GM12878 (cell line): Measurements from ENCODE around the gene ENPP4. TPM values are rescaled to one million over a fixed set of nuclear protein-coding genes. Genes with fewer than 3 reads are reported as not detected.

ENCODE experiments used
- ATAC-seq: fragments of 200-7000 bp; cut with Tn5 transposase; 3 replicates; pipeline ENCODE4 v1.9.1; 2020; ENCODE audit warnings: mild to moderate bottlenecking, moderate library complexity
- BruUV-seq: library from RNA; stranded (reverse); fragments of 400-500 nt; replicated peaks from 2 replicates; lab custom pipeline; 2021; lab: Mats Ljungman, UMichigan
- CTCF ChIA-PET: fragments of 300-600 bp; sonication (Branson Sonifier 250); formaldehyde crosslinking; extraction: SDS; loops from one replicate; lab custom pipeline; 2021; ENCODE audit warnings: inconsistent platforms; lab: Yijun Ruan, JAX
- POLR2A ChIA-PET: fragments of 350-600 bp; formaldehyde crosslinking; extraction: SDS; loops from one replicate; lab custom pipeline; 2021; ENCODE audit warnings: inconsistent platforms; lab: Charles Lee
- RAD21 ChIA-PET: fragments of 300-600 bp; sonication (Branson Sonifier 250); formaldehyde crosslinking; loops from one replicate; lab custom pipeline; 2023; ENCODE audit warnings: antibody characterized with exemption; ENCODE audit not compliant: unreplicated experiment; lab: Charles Lee
- SMC1A ChIA-PET: fragments of 300-600 bp; sonication (Branson Sonifier 250); formaldehyde crosslinking; loops from one replicate; lab custom pipeline; 2023; ENCODE audit not compliant: unreplicated experiment, uncharacterized antibody; lab: Charles Lee
- DNase-seq: peaks from one replicate; pipeline ENCODE4 v3.0.0-alpha.2; 2011; ENCODE audit warnings: low read depth, low spot score
- FAIRE-seq: peaks from 3 replicates; lab custom pipeline; 2011; peaks lifted over from hg19 to GRCh38; lab: Jason Lieb, UNC
- H2AFZ ChIP-seq: 2 replicates; pipeline ENCODE4 v1.6.0; 2011; ENCODE audit warnings: low read depth, low read length, control low read depth; ENCODE audit not compliant: control insufficient read depth
- H3K27ac ChIP-seq: 2 replicates; pipeline ENCODE4 v1.5.1; 2011; ENCODE audit warnings: control low read depth; ENCODE audit not compliant: control insufficient read depth, insufficient read depth
- H3K27me3 ChIP-seq, 2 experiments: replicated peaks in 1 of 2; 2 replicates each; pipeline versions ENCODE4 v1.6.0 to v1.6.1; 2011; ENCODE audit warnings: low read length in 1 of 2; ENCODE audit not compliant: control insufficient read depth in 2 of 2, insufficient read depth in 2 of 2
- H3K36me3 ChIP-seq, 2 experiments: 2 replicates each; pipeline ENCODE4 v1.5.1; 2011; ENCODE audit warnings: low read length in 1 of 2; ENCODE audit not compliant: control insufficient read depth in 2 of 2, insufficient read depth in 2 of 2
- H3K4me1 ChIP-seq: 2 replicates; pipeline ENCODE4 v1.6.1; 2011; ENCODE audit warnings: mild to moderate bottlenecking, low read length, moderate library complexity, mixed read lengths; ENCODE audit not compliant: control insufficient read depth, insufficient read depth
- H3K4me2 ChIP-seq: 2 replicates; pipeline ENCODE4 v1.6.0; 2011; ENCODE audit warnings: control low read depth; ENCODE audit not compliant: control insufficient read depth, insufficient read depth
- H3K4me3 ChIP-seq: fragments of 200-600 bp; sonication (generic); 2 replicates; pipeline ENCODE4 v1.5.1; 2016
- H3K79me2 ChIP-seq: 2 replicates; pipeline ENCODE4 v1.6.0; 2011; ENCODE audit warnings: low read length; ENCODE audit not compliant: control insufficient read depth, insufficient read depth
- H3K9ac ChIP-seq: 2 replicates; pipeline ENCODE4 v1.8.0; 2011; ENCODE audit warnings: low read length, control low read depth, mixed read lengths; ENCODE audit not compliant: control insufficient read depth, insufficient read depth
- H3K9me3 ChIP-seq: replicated peaks from 3 replicates; pipeline ENCODE4 v1.5.1; 2011; ENCODE audit warnings: mild to moderate bottlenecking, low read length; ENCODE audit not compliant: control insufficient read depth, insufficient read depth
- H4K20me1 ChIP-seq: 2 replicates; pipeline ENCODE4 v1.6.0; 2011; ENCODE audit not compliant: control insufficient read depth, insufficient read depth
- CREB1 ChIP-seq: IDR thresholded peaks from 2 replicates; pipeline ENCODE4 v1.6.1; 2012; ENCODE audit warnings: low read depth, mild to moderate bottlenecking, inconsistent platforms
- CTCF ChIP-seq, 3 experiments: IDR thresholded peaks in 2 of 3; conservative IDR thresholded peaks in 1 of 3; 2 replicates each; pipeline ENCODE4 v1.5.1; 2011; ENCODE audit warnings: low read depth in 3 of 3, low read length in 3 of 3, mild to moderate bottlenecking in 3 of 3, control low read depth in 2 of 3, moderate library complexity in 2 of 3, inconsistent platforms in 1 of 3, mixed read lengths in 1 of 3; ENCODE audit not compliant: control insufficient read depth in 2 of 3, insufficient read depth in 1 of 3; ENCODE audit errors: extremely low read depth in 1 of 3
- E2F4 ChIP-seq: IDR thresholded peaks from 2 replicates; pipeline ENCODE4 v1.6.1; 2012; ENCODE audit warnings: low read depth, low read length, improper control_type of control experiment
- E4F1 ChIP-seq: fragments of 450-650 bp; IDR thresholded peaks from 2 replicates; pipeline ENCODE4 v1.6.1; 2018; ENCODE audit warnings: borderline replicate concordance, mild to moderate bottlenecking; ENCODE audit not compliant: partially characterized antibody
- ELK1 ChIP-seq: IDR thresholded peaks from 2 replicates; pipeline ENCODE4 v1.6.1; 2012; ENCODE audit warnings: low read depth, low read length, improper control_type of control experiment
- ESRRA ChIP-seq: IDR thresholded peaks from 2 replicates; pipeline ENCODE4 v1.6.1; 2012; ENCODE audit warnings: mild to moderate bottlenecking, low read length, improper control_type of control experiment
- IKZF2 ChIP-seq, 2 experiments: fragments of 450-650 bp; IDR thresholded peaks; 2 replicates each; pipeline ENCODE4 v1.6.1; 2017; ENCODE audit warnings: mild to moderate bottlenecking in 2 of 2, moderate library complexity in 2 of 2
- JUNB ChIP-seq: IDR thresholded peaks from 2 replicates; pipeline ENCODE4 v1.6.1; 2016; ENCODE audit warnings: antibody characterized with exemption, mild to moderate bottlenecking
- MEF2A ChIP-seq: IDR thresholded peaks from 2 replicates; pipeline ENCODE4 v1.6.1; 2011; ENCODE audit warnings: low read depth, mild to moderate bottlenecking, low read length, moderate library complexity; ENCODE audit not compliant: insufficient read depth
- MYB ChIP-seq: fragments of 150-350 bp; IDR thresholded peaks from 2 replicates; pipeline ENCODE4 v1.6.1; 2014; ENCODE audit warnings: mild to moderate bottlenecking, low read depth, low read length, borderline replicate concordance
- NBN ChIP-seq: fragments of 450-650 bp; IDR thresholded peaks from 2 replicates; pipeline ENCODE4 v1.6.1; 2016
- NRF1 ChIP-seq: conservative IDR thresholded peaks from 2 replicates; pipeline ENCODE4 v1.6.1; 2011; ENCODE audit warnings: mild to moderate bottlenecking, low read depth, low read length, improper control_type of control experiment
- PAX5 ChIP-seq: IDR thresholded peaks from 2 replicates; pipeline ENCODE4 v1.6.1; 2011; ENCODE audit warnings: low read depth, low read length, borderline replicate concordance
- SIN3A ChIP-seq: IDR thresholded peaks from 2 replicates; pipeline ENCODE4 v1.6.1; 2012; ENCODE audit warnings: low read depth, low read length, improper control_type of control experiment
- SIX5 ChIP-seq: IDR thresholded peaks from 2 replicates; pipeline ENCODE4 v1.6.1; 2011; ENCODE audit warnings: mild to moderate bottlenecking, low read depth, low read length, moderate library complexity; ENCODE audit not compliant: severe bottlenecking
- SREBF1 ChIP-seq: IDR thresholded peaks from 2 replicates; pipeline ENCODE4 v1.6.1; 2012; ENCODE audit warnings: mild to moderate bottlenecking, low read length
- ZNF24 ChIP-seq: fragments of 450-650 bp; IDR thresholded peaks from 2 replicates; pipeline ENCODE4 v1.6.1; 2017; ENCODE audit warnings: antibody characterized with exemption, mild to moderate bottlenecking
- ZNF384 ChIP-seq: IDR thresholded peaks from 2 replicates; pipeline ENCODE4 v1.6.1; 2012; ENCODE audit warnings: low read depth, mild to moderate bottlenecking, low read length, improper control_type of control experiment, borderline replicate concordance
- WGBS: methylation state at CpG from one replicate; pipeline ENCODE4 v1.1.6; 2016; ENCODE audit warnings: low lambda C conversion rate; ENCODE audit not compliant: insufficient replicate concordance, insufficient coverage; ENCODE audit errors: missing lambda C conversion rate; 5-methylcytosine and 5-hydroxymethylcytosine counted together
- in situ Hi-C: fragments of 300-500 bp; cut with MboI; formaldehyde crosslinking; loops from 9 replicates; pipeline ENCODE4 v1.14.3; 2018; ENCODE audit warnings: mixed read lengths
- intact Hi-C: fragments of 100-400 bp; cut with micrococcal nuclease; formaldehyde crosslinking; loops from one replicate; pipeline ENCODE4 v1.14.2; 2022; ENCODE audit not compliant: unreplicated experiment
- polyA plus RNA-seq, 11 experiments: library from polyadenylated mRNA; depleted of rRNA in 4 of 11; unstranded in 6 of 11; stranded (reverse) in 5 of 11; fragments of >200 nt; fragmentation: Nextera tagmentation in 4 of 11; fragmentation: Illumina TruSeq in 1 of 11; extraction: Ambion mirVana in 4 of 11; extraction: Trizol in 1 of 11; gene quantifications; 1 replicate in 1 of 11; 2 replicates in 10 of 11; pipeline versions ENCODE4 v1.2.1 to v1.2.3, GENCODE V29; 2011 to 2016; ENCODE audit warnings: inconsistent platforms in 2 of 11, missing spikeins in 2 of 11, low read depth in 1 of 11
- total RNA-seq, 4 experiments: library from RNA; depleted of rRNA in 3 of 4; stranded (reverse); fragments of >200 nt in 3 of 4; fragmentation: Illumina TruSeq in 1 of 4; extraction: Trizol in 1 of 4; gene quantifications; 2 replicates each; pipeline versions ENCODE4 v1.2.1 to v1.2.3, GENCODE V29; 2013 to 2021

The ENPP4 gene
- total and polyA plus RNA-seq, 10 of the 15 experiments (the other 5 are each of a cell fraction or from before 2014, with no cell fraction given), result 3.3 to 9.7 (median 5.3) TPM

- peaks cover 7% of the 10 kb centered on the region for H3K79me2 ChIP-seq
- no peaks in the 10 kb centered on the region for H3K9me3 ChIP-seq
- no peak overlapping the region for H2AFZ ChIP-seq
- ATAC-seq (peak; percentile 72), FAIRE-seq (peak; percentile 7), DNase-seq (no peak)
- H3K9ac ChIP-seq, result no peak overlapping the region
- H3K4me2 ChIP-seq, result peak overlapping the region; percentile 62
- WGBS, result 76% methylated on average over 1 of the region's 1 CpG
- H3K36me3 ChIP-seq, result peaks cover 0 to 6% of the 10 kb centered on the region in 2 experiments; a peak in 2 of 4 replicates
- intact Hi-C loops (no loop called here), in situ Hi-C loops (no loop called here)
- BruUV-seq, result no TSS peak
- POLR2A ChIA-PET, result interaction anchor here (1.1 to 1.2 kb wide), 2 partner anchors 8 to 21 kb away, joined by 3 to 5 read pairs; partner anchors contain the start of gene ENPP4
- 0 out of 2 replicates have a peak overlapping the region, but pooled peaks have one; percentile 14 for H3K4me3 ChIP-seq
- SMC1A ChIA-PET, result interaction anchor here (1.0 to 4.5 kb wide), 12 partner anchors 9 to 82 kb away, joined by 3 to 30 read pairs (median 5); partner anchors contain the start of gene ENPP4
- H3K4me1 ChIP-seq, result peaks cover 14% of the 10 kb centered on the region
- H3K27ac ChIP-seq, result no peak overlapping the region
- H3K27me3 ChIP-seq, result no peaks in the 10 kb centered on the region
- RAD21 ChIA-PET, result interaction anchor here (1.0 to 4.1 kb wide), 5 partner anchors 9 to 82 kb away, joined by 3 to 16 read pairs (median 5); partner anchors contain the start of gene ENPP4
- H4K20me1 ChIP-seq, result no peaks in the 10 kb centered on the region
- CTCF ChIA-PET, result interaction anchor here (1.1 to 3.2 kb wide), 5 partner anchors 9 to 81 kb away, joined by 4 to 18 read pairs (median 5); partner anchors contain the start of gene ENPP4
- TF ChIP-seq IKZF2 (IDR thresholded peaks at IDR 0.05), result peak; percentile 50 to 61; a peak in 3 of 4 replicates
- TF ChIP-seq JUNB, result no peak
- no peak for TF ChIP-seq ELK1
- no peak for TF ChIP-seq CTCF (IDR thresholded peaks at IDR 0.05 in 2 of 3, conservative IDR thresholded peaks at IDR 0.05 in 1 of 3; ENCODE audit: control insufficient read depth in 2 of 3, extremely low read depth in 1 of 3, insufficient read depth in 1 of 3, low read depth in 3 of 3, low read length in 3 of 3)
- no peak for TF ChIP-seq ZNF24
- no peak for TF ChIP-seq CREB1
- peak; percentile 20; the same call in 1 of the 2 replicates for TF ChIP-seq PAX5
- no peak for TF ChIP-seq NRF1
- no peak for TF ChIP-seq SREBF1
- TF ChIP-seq E2F4, result no peak
- 0 out of 2 replicates have a peak, but pooled peaks have one; percentile 14 for TF ChIP-seq NBN
- TF ChIP-seq ZNF384, result no peak
- TF ChIP-seq SIX5, result no peak
- TF ChIP-seq MYB, result no peak
- no peak for TF ChIP-seq MEF2A
- TF ChIP-seq E4F1, result no peak
- no peak for TF ChIP-seq SIN3A
- no peak for TF ChIP-seq ESRRA
Observed at GRCh38 chr6:46138281-46138680, 8.5 kb downstream of the ENPP4 start.
